ENCODE results near the gene CSKMT. TPM values are rescaled to one million over a fixed set of nuclear protein-coding genes. Genes with fewer than 3 reads are reported as not detected.

CSKMT gene
- total RNA-seq, 4 donors from 2014 or later, result 2.0 to 18.6 (median 7.3) TPM

DNA sequence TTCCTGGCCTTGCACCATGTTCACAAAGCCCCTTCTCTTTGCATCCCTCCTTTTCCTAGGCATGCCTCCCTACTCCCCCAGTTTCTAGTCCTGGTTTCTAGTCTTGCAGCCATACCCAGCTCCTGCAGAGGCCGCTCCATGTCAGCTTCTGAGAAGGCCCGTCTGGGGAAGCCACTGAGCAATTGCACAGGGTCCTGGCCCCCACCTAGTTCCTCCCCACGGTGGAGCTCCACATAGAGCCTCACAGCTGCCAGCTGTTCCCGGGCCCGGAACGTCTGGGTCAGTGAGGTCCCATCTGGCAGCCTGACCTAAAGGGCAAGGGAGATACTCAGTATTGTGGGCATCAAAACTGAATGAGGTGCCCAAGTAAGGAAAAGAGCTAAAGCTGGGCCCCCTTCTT, 11.6 kb downstream of the CSKMT start:
- no peaks in the 10 kb centered on the region for H3K27me3 ChIP-seq
- peaks cover 0 to 76% (median 24%) of the 10 kb centered on the region in 3 donors for H3K4me1 ChIP-seq
- no peak overlapping the region for H3K27ac ChIP-seq
- H3K4me3 ChIP-seq, result no peak overlapping the region
- no peak for TF ChIP-seq POLR2A (IDR thresholded peaks at IDR 0.05)
- TF ChIP-seq EP300 (IDR thresholded peaks at IDR 0.05), result no peak
- TF ChIP-seq POLR2AphosphoS5 (IDR thresholded peaks at IDR 0.05), result no peak
- TF ChIP-seq, protein P1, sequence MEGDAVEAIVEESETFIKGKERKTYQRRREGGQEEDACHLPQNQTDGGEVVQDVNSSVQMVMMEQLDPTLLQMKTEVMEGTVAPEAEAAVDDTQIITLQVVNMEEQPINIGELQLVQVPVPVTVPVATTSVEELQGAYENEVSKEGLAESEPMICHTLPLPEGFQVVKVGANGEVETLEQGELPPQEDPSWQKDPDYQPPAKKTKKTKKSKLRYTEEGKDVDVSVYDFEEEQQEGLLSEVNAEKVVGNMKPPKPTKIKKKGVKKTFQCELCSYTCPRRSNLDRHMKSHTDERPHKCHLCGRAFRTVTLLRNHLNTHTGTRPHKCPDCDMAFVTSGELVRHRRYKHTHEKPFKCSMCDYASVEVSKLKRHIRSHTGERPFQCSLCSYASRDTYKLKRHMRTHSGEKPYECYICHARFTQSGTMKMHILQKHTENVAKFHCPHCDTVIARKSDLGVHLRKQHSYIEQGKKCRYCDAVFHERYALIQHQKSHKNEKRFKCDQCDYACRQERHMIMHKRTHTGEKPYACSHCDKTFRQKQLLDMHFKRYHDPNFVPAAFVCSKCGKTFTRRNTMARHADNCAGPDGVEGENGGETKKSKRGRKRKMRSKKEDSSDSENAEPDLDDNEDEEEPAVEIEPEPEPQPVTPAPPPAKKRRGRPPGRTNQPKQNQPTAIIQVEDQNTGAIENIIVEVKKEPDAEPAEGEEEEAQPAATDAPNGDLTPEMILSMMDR (IDR thresholded peaks at IDR 0.05), result no peak
- H3K36me3 ChIP-seq, result peaks cover 0 to 51% of the 10 kb centered on the region in 2 donors
- 40% methylated on average over 3 of the region's 6 CpGs; no CpG with 5 or more reads in 1 of the 2 donors for WGBS, 2 donors (ENCODE audit: low coverage in 1 of 2)
- ATAC-seq, result no peak
- H3K9me3 ChIP-seq, result no peaks in the 10 kb centered on the region

DNA sequence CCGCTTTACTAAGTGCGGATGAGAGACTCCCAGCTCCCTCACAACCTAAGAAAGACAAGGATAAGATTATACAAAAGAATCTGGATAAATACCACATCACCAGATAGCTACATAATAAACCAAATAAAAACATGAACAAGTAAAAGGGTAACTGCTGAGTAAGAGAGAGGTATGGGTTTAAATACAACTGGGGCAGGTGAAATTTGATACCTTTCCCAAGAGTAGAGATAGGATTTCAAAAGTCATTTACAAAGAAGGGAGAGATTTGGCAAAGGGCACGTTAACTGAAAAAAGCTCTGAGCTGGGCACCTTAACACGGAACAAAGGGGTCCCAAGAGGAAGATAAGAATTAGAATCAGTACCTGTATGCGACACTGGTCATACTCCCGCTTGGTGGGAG, 12.0 kb downstream of the CSKMT start:
- Histone ChIP-seq H3K4me1 (peaks cover 0 to 72% (median 24%) of the 10 kb centered on the region in 3 donors), H3K9me3 (no peaks in the 10 kb centered on the region), H3K4me3 (no peak overlapping the region), H3K27ac (no peak overlapping the region), H3K27me3 (no peaks in the 10 kb centered on the region), H3K36me3 (peaks cover 0 to 51% of the 10 kb centered on the region in 2 donors)
- ATAC-seq, result no peak
- no peak for TF ChIP-seq POLR2AphosphoS5 (IDR thresholded peaks at IDR 0.05)
- no peak for TF ChIP-seq POLR2A (IDR thresholded peaks at IDR 0.05)
- TF ChIP-seq EP300 (IDR thresholded peaks at IDR 0.05), result no peak
- TF ChIP-seq, protein P1 (IDR thresholded peaks at IDR 0.05), result no peak
- WGBS, 2 donors (ENCODE audit: low coverage in 1 of 2), result 41 to 73% methylated on average over 4 to 5 of the region's 6 CpGs

DNA sequence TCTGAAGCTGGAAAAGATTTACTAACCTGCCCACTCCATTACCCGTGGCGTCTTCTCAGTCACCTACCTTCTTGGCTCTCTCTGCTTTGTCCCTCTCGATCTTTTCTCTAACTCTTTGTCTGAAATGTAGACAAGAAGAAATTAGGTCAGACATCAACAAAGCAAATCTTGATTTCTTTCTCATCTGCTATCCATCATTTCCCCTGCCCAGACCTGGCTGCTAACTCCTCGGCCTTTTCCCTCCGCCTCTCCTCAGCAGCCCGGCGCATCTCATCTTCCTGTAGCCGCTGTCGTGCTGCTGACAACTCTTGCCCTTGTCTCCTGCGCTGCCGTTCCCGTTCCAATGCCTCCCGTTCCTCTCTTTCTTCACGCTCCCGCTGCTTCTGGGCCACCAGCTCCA, 12.6 kb downstream of the CSKMT start:
- H3K27me3 ChIP-seq, result no peaks in the 10 kb centered on the region
- peaks cover 0 to 51% of the 10 kb centered on the region in 2 donors for H3K36me3 ChIP-seq
- 78 to 79% methylated on average over 3 to 10 of the region's 15 CpGs for WGBS, 2 donors (ENCODE audit: low coverage in 1 of 2)
- no peak for ATAC-seq
- peak overlapping the region in 3 of 4 donors; percentile 91 to 93 (median 93) for H3K27ac ChIP-seq
- no peaks in the 10 kb centered on the region for H3K9me3 ChIP-seq
- TF ChIP-seq POLR2AphosphoS5 (IDR thresholded peaks at IDR 0.05) (no peak), POLR2A (IDR thresholded peaks at IDR 0.05) (no peak), EP300 (IDR thresholded peaks at IDR 0.05) (no peak)
- TF ChIP-seq, protein P1 (IDR thresholded peaks at IDR 0.05), result no peak
- peak overlapping the region in 1 of 2 donors; percentile 97 for H3K4me3 ChIP-seq
- H3K4me1 ChIP-seq, result peaks cover 0 to 66% (median 21%) of the 10 kb centered on the region in 3 donors

DNA sequence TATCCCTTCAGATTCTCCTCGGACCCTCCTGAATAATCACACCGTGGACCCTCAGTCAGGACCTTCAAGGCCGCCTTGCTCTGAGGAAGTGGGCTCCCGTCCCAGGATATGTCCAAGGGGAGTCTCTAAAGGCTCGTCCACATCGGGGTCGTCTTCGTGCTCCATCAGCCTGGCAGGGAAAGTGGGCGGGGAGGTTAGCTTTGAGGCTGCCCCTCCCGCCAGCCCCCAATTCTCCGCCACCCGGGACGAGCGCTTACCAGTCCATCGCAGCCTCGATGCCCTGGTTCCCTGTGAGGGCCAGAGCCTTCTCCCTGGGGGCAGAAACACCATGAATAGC, 13.3 kb downstream of the CSKMT start:
- Histone ChIP-seq H3K4me3 (peak overlapping the region; percentile 94 to 97), H3K27me3 (no peaks in the 10 kb centered on the region), H3K36me3 (peaks cover 0 to 48% of the 10 kb centered on the region in 2 donors), H3K4me1 (peaks cover 0 to 59% (median 15%) of the 10 kb centered on the region in 3 donors), H3K9me3 (no peaks in the 10 kb centered on the region), H3K27ac (peak overlapping the region; percentile 81 to 93 (median 92))
- WGBS, 2 donors (ENCODE audit: low coverage in 1 of 2), result 7 to 17% methylated on average over 1 to 2 of the region's 16 CpGs
- no peak for ATAC-seq
- TF ChIP-seq, protein P1 (IDR thresholded peaks at IDR 0.05), result no peak
- TF ChIP-seq EP300 (IDR thresholded peaks at IDR 0.05) (no peak), POLR2AphosphoS5 (IDR thresholded peaks at IDR 0.05) (no peak), POLR2A (IDR thresholded peaks at IDR 0.05) (no peak)
